ENCODE results near the gene TTC21B.

TTC21B gene

DNA sequence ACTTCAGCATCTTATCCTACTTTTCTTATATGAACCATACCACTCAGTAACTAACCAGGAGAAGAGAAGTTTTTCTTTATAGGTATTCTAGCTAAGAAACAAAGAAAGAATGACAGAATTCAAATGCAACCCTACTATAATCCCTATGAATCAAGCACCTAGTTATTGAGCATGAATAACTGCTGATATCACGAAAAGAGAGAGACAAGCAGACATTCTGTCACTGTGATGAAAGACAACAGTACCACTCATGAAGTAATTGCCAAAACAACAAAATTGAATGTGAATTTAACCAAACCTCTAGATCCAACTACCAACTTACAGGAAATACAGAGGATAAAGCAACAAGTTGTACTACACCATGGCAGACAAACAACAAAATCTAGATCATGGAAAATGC is 15.3 kb downstream of the TTC21B start:
- Histone ChIP-seq H3K36me3 (ENCODE audit: control insufficient read depth, insufficient read depth, low read length) (peaks cover 4% of the 10 kb centered on the region), H3K27me3 (replicated peaks; ENCODE audit: control insufficient read depth, insufficient read depth, low read length) (no peaks in the 10 kb centered on the region), H3K4me3 (replicated peaks; ENCODE audit: low read depth, low read length) (no peak overlapping the region)
- DNase-seq (ENCODE audit: extremely low read depth, insufficient read length): no peak
- TF ChIP-seq, protein P1, sequence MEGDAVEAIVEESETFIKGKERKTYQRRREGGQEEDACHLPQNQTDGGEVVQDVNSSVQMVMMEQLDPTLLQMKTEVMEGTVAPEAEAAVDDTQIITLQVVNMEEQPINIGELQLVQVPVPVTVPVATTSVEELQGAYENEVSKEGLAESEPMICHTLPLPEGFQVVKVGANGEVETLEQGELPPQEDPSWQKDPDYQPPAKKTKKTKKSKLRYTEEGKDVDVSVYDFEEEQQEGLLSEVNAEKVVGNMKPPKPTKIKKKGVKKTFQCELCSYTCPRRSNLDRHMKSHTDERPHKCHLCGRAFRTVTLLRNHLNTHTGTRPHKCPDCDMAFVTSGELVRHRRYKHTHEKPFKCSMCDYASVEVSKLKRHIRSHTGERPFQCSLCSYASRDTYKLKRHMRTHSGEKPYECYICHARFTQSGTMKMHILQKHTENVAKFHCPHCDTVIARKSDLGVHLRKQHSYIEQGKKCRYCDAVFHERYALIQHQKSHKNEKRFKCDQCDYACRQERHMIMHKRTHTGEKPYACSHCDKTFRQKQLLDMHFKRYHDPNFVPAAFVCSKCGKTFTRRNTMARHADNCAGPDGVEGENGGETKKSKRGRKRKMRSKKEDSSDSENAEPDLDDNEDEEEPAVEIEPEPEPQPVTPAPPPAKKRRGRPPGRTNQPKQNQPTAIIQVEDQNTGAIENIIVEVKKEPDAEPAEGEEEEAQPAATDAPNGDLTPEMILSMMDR (IDR thresholded peaks at IDR 0.05; ENCODE audit: insufficient read depth, low read length, poor library complexity, severe bottlenecking): no peak

DNA sequence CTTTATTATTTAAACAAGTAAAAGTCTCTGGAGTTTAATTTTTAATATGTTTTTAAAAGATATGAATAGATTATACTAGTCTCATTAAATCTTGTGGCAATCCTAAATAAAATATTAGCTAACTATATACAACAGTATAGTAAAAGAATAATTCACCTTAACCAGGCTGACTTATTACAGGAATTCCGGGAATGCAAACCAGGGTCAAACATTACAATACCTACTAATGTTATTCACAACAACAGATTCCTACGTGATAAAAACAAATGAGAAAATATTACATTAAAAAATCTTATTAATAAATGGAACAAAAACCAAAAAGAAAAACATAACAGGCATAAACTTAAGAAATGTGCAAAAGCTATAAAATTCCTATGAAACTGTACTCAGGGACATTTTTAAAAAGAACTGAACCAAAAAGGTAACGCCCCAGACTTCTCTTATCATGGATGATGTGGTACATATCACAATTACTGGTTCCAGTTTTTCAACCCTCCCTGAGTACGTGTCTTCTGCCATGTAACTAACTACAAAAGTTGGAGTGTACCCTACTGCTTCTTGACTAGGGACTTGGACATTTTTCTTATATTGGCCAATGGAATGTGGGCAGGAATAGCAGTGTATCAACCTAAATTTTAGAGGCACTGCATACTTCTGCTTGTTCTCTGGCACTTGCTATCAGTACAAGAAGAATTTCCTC is 20.2 kb downstream of the TTC21B start:
- H3K4me3 ChIP-seq (replicated peaks; ENCODE audit: low read depth, low read length): no peak overlapping the region
- H3K27me3 ChIP-seq (replicated peaks; ENCODE audit: control insufficient read depth, insufficient read depth, low read length): no peaks in the 10 kb centered on the region
- H3K36me3 ChIP-seq (ENCODE audit: control insufficient read depth, insufficient read depth, low read length): peaks cover 1% of the 10 kb centered on the region; the same call in 1 of the 2 replicates
- DNase-seq (ENCODE audit: extremely low read depth, insufficient read length): no peak
- TF ChIP-seq, protein P1 (IDR thresholded peaks at IDR 0.05; ENCODE audit: insufficient read depth, low read length, poor library complexity, severe bottlenecking): no peak

DNA sequence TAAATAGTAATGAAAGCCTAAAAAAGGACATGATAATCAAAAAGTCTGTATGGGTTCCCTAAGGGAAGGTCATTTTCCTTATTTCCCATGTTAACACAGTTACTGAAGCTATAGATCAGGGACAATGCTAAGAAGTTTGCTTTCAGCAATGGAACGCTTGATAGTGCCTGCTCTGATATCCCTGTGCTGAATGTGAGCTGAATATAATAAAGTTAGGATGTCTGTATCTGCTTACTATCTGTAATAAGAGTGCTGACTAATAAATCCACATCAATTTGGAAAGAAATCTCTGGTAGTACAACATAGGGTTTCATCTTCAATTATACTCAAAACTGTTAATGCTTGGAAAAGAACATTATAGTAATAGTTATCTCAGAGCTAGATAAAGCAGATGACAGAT is 25.8 kb downstream of the TTC21B start:
- no peak for DNase-seq (ENCODE audit: extremely low read depth, insufficient read length)

DNA sequence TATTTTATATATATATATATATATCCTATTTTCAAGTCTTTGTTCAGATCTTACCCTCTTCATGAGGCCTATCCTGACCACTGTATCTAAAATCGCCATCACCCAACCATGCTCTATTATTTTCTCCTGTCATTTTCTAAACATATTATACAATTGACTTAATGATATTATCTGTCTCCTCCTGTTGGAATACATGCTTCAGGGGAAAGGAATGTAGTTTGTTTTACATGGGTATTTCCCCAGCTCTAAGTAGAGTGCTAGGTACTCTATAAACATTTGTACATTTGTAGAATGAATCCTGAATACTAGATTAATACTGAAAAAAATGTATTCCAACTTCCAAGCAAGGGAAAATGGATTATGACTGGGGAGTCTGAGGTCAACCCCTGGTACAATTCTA is 26.2 kb downstream of the TTC21B start:
- TF ChIP-seq, protein P1 (IDR thresholded peaks at IDR 0.05; ENCODE audit: insufficient read depth, low read length, poor library complexity, severe bottlenecking): no peak
- Histone ChIP-seq H3K4me3 (replicated peaks; ENCODE audit: low read depth, low read length) (no peak overlapping the region), H3K27me3 (replicated peaks; ENCODE audit: control insufficient read depth, insufficient read depth, low read length) (no peaks in the 10 kb centered on the region), H3K36me3 (ENCODE audit: control insufficient read depth, insufficient read depth, low read length) (no peaks in the 10 kb centered on the region)
- DNase-seq (ENCODE audit: extremely low read depth, insufficient read length): no peak

More for the DNA sequence above, 25.8 kb downstream of the TTC21B start:
- no peaks in the 10 kb centered on the region for H3K27me3 ChIP-seq (replicated peaks; ENCODE audit: control insufficient read depth, insufficient read depth, low read length)
- H3K36me3 ChIP-seq (ENCODE audit: control insufficient read depth, insufficient read depth, low read length): no peaks in the 10 kb centered on the region; the same call in 1 of the 2 replicates
- no peak overlapping the region for H3K4me3 ChIP-seq (replicated peaks; ENCODE audit: low read depth, low read length)
- TF ChIP-seq, protein P1 (IDR thresholded peaks at IDR 0.05; ENCODE audit: insufficient read depth, low read length, poor library complexity, severe bottlenecking): no peak

DNA sequence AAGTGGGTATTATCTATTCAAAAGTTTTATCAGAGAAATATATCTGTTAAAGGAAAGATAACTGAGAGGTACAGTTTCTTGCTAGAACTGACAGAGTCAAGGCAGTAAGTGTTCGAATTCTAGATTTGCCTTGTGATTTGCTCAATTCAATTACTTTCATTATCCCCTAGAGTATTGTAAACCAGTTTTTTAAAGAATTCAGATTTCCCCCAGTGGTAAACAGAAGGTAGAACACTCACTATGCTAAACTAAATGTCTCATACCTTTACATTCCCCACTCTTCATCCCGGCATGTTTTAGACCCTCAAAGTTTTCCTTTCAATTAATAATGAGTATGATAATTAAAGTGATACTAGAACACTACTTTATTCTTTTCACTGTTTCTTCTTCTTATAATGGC is 28.6 kb downstream of the TTC21B start:
- Histone ChIP-seq H3K36me3 (ENCODE audit: control insufficient read depth, insufficient read depth, low read length) (peaks cover 3% of the 10 kb centered on the region; the same call in 1 of the 2 replicates), H3K27me3 (replicated peaks; ENCODE audit: control insufficient read depth, insufficient read depth, low read length) (no peaks in the 10 kb centered on the region), H3K4me3 (replicated peaks; ENCODE audit: low read depth, low read length) (no peak overlapping the region)
- TF ChIP-seq, protein P1 (IDR thresholded peaks at IDR 0.05; ENCODE audit: insufficient read depth, low read length, poor library complexity, severe bottlenecking): no peak
- no peak for DNase-seq (ENCODE audit: extremely low read depth, insufficient read length)

Measured in GM06990 (cell line).